HepG2 (cell line): ENCODE results near the gene COG8. TPM values are rescaled to one million over a fixed set of nuclear protein-coding genes. Genes with fewer than 3 reads are reported as not detected.

Source experiments
- GABPB1 ChIP-seq: IDR thresholded peaks from 2 replicates; pipeline ENCODE4 v1.6.1; 2016; ENCODE audit warnings: mild to moderate bottlenecking, missing genetic modification reagents, moderate library complexity, missing compliant biosample characterization
- GATA4 ChIP-seq: sonication (generic); IDR thresholded peaks from 2 replicates; pipeline ENCODE4 v1.6.1; 2016; ENCODE audit warnings: antibody characterized with exemption, low read depth, borderline replicate concordance
- JUND ChIP-seq: sonication (generic); formaldehyde crosslinking; IDR thresholded peaks from 2 replicates; pipeline ENCODE4 v1.8.0; 2022; ENCODE audit warnings: mild to moderate bottlenecking, missing genetic modification reagents
- PHF21A ChIP-seq: sonication (generic); formaldehyde crosslinking; IDR thresholded peaks from 2 replicates; pipeline ENCODE4 v1.5.0; 2020; ENCODE audit warnings: mild to moderate bottlenecking, missing genetic modification reagents
- RBM39 ChIP-seq: fragments of 200-400 bp; formaldehyde crosslinking; IDR thresholded peaks from one replicate; pipeline ENCODE4 v1.6.1; 2018; ENCODE audit warnings: antibody characterized with exemption, mild to moderate bottlenecking, low read depth, low read length; ENCODE audit not compliant: poor library complexity, severe bottlenecking
- U2AF1 ChIP-seq: fragments of 200-400 bp; formaldehyde crosslinking; optimal IDR thresholded peaks from 2 replicates; pipeline ENCODE3; 2017; ENCODE audit warnings: mild to moderate bottlenecking, low read depth, low read length
- ZBTB7A ChIP-seq: sonication (generic); formaldehyde crosslinking; IDR thresholded peaks from 2 replicates; pipeline ENCODE4 v1.8.0; 2022; ENCODE audit warnings: mild to moderate bottlenecking, missing genetic modification reagents
- ZBTB8A ChIP-seq: sonication (generic); formaldehyde crosslinking; IDR thresholded peaks from 2 replicates; pipeline ENCODE4 v1.4.0; 2020; ENCODE audit warnings: mild to moderate bottlenecking, low read depth, missing genetic modification reagents, borderline replicate concordance
- ZNF143 ChIP-seq: sonication (generic); formaldehyde crosslinking; IDR thresholded peaks from 2 replicates; pipeline ENCODE4 v1.4.0; 2020; ENCODE audit warnings: missing genetic modification reagents
- ZNF30 ChIP-seq: sonication (generic); formaldehyde crosslinking; IDR thresholded peaks from 2 replicates; pipeline ENCODE4 v1.5.0; 2020; ENCODE audit warnings: mild to moderate bottlenecking, missing genetic modification reagents
- ZNF33B ChIP-seq: sonication (generic); formaldehyde crosslinking; IDR thresholded peaks from 2 replicates; pipeline ENCODE4 v1.5.1; 2020; ENCODE audit warnings: mild to moderate bottlenecking, missing genetic modification reagents
- polyA plus RNA-seq, 8 experiments: library from polyadenylated mRNA; depleted of rRNA in 3 of 8; stranded (reverse) in 7 of 8; unstranded in 1 of 8; fragments of >200 nt; fragmentation: Illumina TruSeq in 4 of 8; extraction: Trizol in 4 of 8; gene quantifications; 2 replicates each; pipeline versions ENCODE4 v1.2.1 to v1.2.3, GENCODE V29; 2011 to 2016; ENCODE audit warnings: low read depth in 4 of 8, missing spikeins in 1 of 8, mixed read lengths in 1 of 8; ENCODE audit not compliant: insufficient read depth in 1 of 8
- total RNA-seq, 5 experiments: library from RNA; depleted of rRNA; stranded (reverse); fragments of >200 nt; fragmentation: Illumina TruSeq; extraction: Trizol; gene quantifications; 2 replicates each; pipeline ENCODE4 v1.2.3, GENCODE V29; 2016; ENCODE audit warnings: low read depth in 1 of 5
- TF ChIP-seq, protein P1 (sequence below): sonication (generic); formaldehyde crosslinking; IDR thresholded peaks from 2 replicates; pipeline ENCODE4 v1.5.1; 2020; ENCODE audit warnings: mild to moderate bottlenecking, missing genetic modification reagents, moderate library complexity
- TF ChIP-seq, protein P2 (sequence below): sonication (generic); formaldehyde crosslinking; conservative IDR thresholded peaks from 2 replicates; pipeline ENCODE4 v1.4.0; 2020; ENCODE audit warnings: missing genetic modification reagents
- TF ChIP-seq, protein P3 (sequence below): IDR thresholded peaks from 2 replicates; pipeline ENCODE4 v1.6.1; 2016
- TF ChIP-seq, protein P4 (sequence below): IDR thresholded peaks from 2 replicates; pipeline ENCODE4 v1.6.1; 2012; ENCODE audit warnings: inconsistent platforms
- TF ChIP-seq, protein P5 (sequence below): sonication (generic); formaldehyde crosslinking; IDR thresholded peaks from 2 replicates; pipeline ENCODE4 v1.8.0; 2022; ENCODE audit warnings: missing genetic modification reagents, mild to moderate bottlenecking, moderate library complexity, borderline replicate concordance

The COG8 gene
- total and polyA plus RNA-seq, 2 of the 13 experiments (the other 11 are each of a cell fraction or from before 2014, with no cell fraction given) = 45.5 to 52.1 TPM

DNA sequence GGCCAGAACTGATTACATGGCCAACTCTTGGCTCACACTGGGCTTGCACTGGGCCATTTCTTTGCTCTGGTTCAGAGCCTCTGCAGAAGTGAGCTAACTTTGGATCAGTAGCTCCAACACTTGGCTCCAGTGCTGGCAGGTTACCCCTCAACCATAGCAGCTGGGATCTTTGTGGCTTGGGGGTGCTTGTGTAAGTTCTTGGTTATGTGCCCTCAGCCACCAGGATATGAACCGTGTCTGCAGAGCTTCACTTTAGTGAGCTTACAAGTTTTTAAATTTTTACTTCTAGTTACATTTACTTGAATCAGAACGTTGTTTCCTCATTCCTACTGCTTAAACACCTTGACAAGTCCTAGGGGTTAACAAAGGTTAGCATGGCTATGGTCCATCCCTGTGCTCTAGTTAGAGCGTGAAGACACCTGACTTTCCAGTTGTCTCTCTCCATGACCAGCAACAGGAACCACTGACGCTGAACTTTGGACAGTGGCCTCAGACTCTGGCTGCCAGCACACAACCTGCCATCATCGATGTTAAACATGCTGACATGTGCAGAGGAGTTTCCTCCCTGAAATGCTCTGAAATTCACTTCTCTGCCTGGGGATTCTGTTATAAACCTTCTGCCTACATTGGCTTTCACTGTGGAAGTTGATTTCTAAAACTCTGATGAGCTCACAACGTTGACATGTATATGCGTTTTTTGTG is 13.0 kb downstream of the COG8 start (continued):
- TF ChIP-seq, protein P1, sequence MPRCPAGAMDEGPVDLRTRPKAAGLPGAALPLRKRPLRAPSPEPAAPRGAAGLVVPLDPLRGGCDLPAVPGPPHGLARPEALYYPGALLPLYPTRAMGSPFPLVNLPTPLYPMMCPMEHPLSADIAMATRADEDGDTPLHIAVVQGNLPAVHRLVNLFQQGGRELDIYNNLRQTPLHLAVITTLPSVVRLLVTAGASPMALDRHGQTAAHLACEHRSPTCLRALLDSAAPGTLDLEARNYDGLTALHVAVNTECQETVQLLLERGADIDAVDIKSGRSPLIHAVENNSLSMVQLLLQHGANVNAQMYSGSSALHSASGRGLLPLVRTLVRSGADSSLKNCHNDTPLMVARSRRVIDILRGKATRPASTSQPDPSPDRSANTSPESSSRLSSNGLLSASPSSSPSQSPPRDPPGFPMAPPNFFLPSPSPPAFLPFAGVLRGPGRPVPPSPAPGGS (CRISPR knock-in tag) = no peak; the same call in 1 of the 2 replicates
- TF ChIP-seq, protein P2, sequence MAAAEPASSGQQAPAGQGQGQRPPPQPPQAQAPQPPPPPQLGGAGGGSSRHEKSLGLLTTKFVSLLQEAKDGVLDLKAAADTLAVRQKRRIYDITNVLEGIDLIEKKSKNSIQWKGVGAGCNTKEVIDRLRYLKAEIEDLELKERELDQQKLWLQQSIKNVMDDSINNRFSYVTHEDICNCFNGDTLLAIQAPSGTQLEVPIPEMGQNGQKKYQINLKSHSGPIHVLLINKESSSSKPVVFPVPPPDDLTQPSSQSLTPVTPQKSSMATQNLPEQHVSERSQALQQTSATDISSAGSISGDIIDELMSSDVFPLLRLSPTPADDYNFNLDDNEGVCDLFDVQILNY (CRISPR knock-in tag) = no peak
- TF ChIP-seq ZNF30 (CRISPR knock-in tag) = no peak
- no peak for TF ChIP-seq U2AF1
- no peak for TF ChIP-seq GATA4
- no peak for TF ChIP-seq RBM39
- TF ChIP-seq, protein P3, sequence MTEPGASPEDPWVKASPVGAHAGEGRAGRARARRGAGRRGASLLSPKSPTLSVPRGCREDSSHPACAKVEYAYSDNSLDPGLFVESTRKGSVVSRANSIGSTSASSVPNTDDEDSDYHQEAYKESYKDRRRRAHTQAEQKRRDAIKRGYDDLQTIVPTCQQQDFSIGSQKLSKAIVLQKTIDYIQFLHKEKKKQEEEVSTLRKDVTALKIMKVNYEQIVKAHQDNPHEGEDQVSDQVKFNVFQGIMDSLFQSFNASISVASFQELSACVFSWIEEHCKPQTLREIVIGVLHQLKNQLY (CRISPR knock-in tag) = no peak
- TF ChIP-seq JUND (CRISPR knock-in tag) = no peak
- TF ChIP-seq ZNF33B = no peak
- TF ChIP-seq ZBTB7A (CRISPR knock-in tag) = no peak
- no peak for TF ChIP-seq ZNF143 (CRISPR knock-in tag)
- TF ChIP-seq, protein P4, sequence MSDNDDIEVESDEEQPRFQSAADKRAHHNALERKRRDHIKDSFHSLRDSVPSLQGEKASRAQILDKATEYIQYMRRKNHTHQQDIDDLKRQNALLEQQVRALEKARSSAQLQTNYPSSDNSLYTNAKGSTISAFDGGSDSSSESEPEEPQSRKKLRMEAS = peak; percentile 94
- TF ChIP-seq ZBTB8A (CRISPR knock-in tag) = no peak
- TF ChIP-seq, protein P5, sequence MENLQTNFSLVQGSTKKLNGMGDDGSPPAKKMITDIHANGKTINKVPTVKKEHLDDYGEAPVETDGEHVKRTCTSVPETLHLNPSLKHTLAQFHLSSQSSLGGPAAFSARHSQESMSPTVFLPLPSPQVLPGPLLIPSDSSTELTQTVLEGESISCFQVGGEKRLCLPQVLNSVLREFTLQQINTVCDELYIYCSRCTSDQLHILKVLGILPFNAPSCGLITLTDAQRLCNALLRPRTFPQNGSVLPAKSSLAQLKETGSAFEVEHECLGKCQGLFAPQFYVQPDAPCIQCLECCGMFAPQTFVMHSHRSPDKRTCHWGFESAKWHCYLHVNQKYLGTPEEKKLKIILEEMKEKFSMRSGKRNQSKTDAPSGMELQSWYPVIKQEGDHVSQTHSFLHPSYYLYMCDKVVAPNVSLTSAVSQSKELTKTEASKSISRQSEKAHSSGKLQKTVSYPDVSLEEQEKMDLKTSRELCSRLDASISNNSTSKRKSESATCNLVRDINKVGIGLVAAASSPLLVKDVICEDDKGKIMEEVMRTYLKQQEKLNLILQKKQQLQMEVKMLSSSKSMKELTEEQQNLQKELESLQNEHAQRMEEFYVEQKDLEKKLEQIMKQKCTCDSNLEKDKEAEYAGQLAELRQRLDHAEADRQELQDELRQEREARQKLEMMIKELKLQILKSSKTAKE = 0 out of 2 replicates have a peak, but pooled peaks have one; percentile 35
- peak; percentile 69; the same call in 1 of the 2 replicates for TF ChIP-seq PHF21A (CRISPR knock-in tag)
- peak; percentile 52; the same call in 1 of the 2 replicates for TF ChIP-seq GABPB1
